ENCODE data around the gene SLC27A2.
"Not testable (repeated sequence)": the region's sequence is repeated elsewhere in the genome, so short reads cannot be mapped to it uniquely, and the experiment has no call there.

SLC27A2 gene

GRCh38 chr15:50168783-50169411 lies 13.1 kb upstream of the SLC27A2 start:
- peaks cover 5% of the 10 kb centered on the region for H3K36me3 Mint-ChIP-seq (ENCODE audit: insufficient read depth)
- no peaks in the 10 kb centered on the region for H3K4me1 Mint-ChIP-seq (ENCODE audit: low read depth in 2 of 2)
- no peaks in the 10 kb centered on the region for H3K9me3 Mint-ChIP-seq

GRCh38 chr15:50172360-50172895 lies 9.6 kb upstream of the SLC27A2 start:
- H3K4me1 Mint-ChIP-seq (ENCODE audit: low read depth in 2 of 2); H3K9me3 Mint-ChIP-seq; H3K4me3 Mint-ChIP-seq; ATAC-seq (replicated peaks); DNase-seq; H3K36me3 Mint-ChIP-seq (ENCODE audit: insufficient read depth); H3K27ac Mint-ChIP-seq: not testable (repeated sequence)
- peaks cover 14 to 27% of the 10 kb centered on the region in 2 donors for H3K27me3 Mint-ChIP-seq

More at GRCh38 chr15:50168783-50169411, 13.1 kb upstream of the SLC27A2 start:
- Mint-ChIP-seq H3K27me3 (peaks cover 31 to 47% of the 10 kb centered on the region in 2 donors), H3K4me3 (no peak overlapping the region), H3K27ac (no peak overlapping the region)
- ATAC-seq (replicated peaks) (no peak), DNase-seq (no peak)

- no peak overlapping the region for H3K4me3 Mint-ChIP-seq
- H3K36me3 Mint-ChIP-seq (ENCODE audit: insufficient read depth), result peaks cover 3% of the 10 kb centered on the region
- ATAC-seq (replicated peaks), result no peak
- H3K4me1 Mint-ChIP-seq (ENCODE audit: low read depth in 2 of 2), result peaks cover 0 to 4% of the 10 kb centered on the region in 2 donors
- H3K27ac Mint-ChIP-seq, result no peak overlapping the region
- DNase-seq, result no peak
- H3K27me3 Mint-ChIP-seq, result no peaks in the 10 kb centered on the region
- no peaks in the 10 kb centered on the region for H3K9me3 Mint-ChIP-seq
Observed at GRCh38 chr15:50176869-50177268, 5.1 kb upstream of the SLC27A2 start.

DNA sequence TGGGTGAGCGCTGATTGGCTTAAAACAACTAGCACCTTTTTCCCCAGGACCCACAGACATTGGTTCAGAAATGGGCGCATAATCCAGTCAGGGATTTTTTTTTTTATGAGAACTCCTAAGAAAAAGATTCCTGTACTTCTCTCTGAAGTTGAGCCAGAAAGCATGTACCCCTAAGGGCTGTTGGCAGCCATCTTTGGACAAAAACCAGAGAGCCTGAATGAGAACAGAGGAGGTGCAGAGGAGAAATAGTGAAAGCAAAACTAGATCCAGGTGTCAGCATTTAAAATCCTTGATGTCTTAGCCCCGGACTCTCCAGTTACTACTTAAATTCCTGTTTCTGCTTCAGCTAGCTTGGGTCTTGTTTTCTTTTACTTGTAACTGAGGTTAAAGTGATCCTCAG lies 1.9 kb upstream of the SLC27A2 start:
- peak overlapping the region in 1 of 2 donors; percentile 26 for H3K27ac Mint-ChIP-seq
- H3K27me3 Mint-ChIP-seq, result peaks cover 0 to 14% of the 10 kb centered on the region in 2 donors
- peaks cover 14 to 21% of the 10 kb centered on the region in 2 donors for H3K4me1 Mint-ChIP-seq (ENCODE audit: low read depth in 2 of 2)
- H3K4me3 Mint-ChIP-seq, result peak overlapping the region in 1 of 2 donors; percentile 26
- ATAC-seq (replicated peaks) (no peak), DNase-seq (no peak)
- H3K9me3 Mint-ChIP-seq, result no peaks in the 10 kb centered on the region
- no peaks in the 10 kb centered on the region for H3K36me3 Mint-ChIP-seq (ENCODE audit: insufficient read depth)

- H3K27me3 Mint-ChIP-seq, result peaks cover 0 to 14% of the 10 kb centered on the region in 2 donors
- H3K36me3 Mint-ChIP-seq (ENCODE audit: insufficient read depth), result no peaks in the 10 kb centered on the region
- no peak for ATAC-seq (replicated peaks)
- peak overlapping the region in 1 of 2 donors; percentile 26 for H3K4me3 Mint-ChIP-seq
- no peaks in the 10 kb centered on the region for H3K9me3 Mint-ChIP-seq
- H3K4me1 Mint-ChIP-seq (ENCODE audit: low read depth in 2 of 2), result peaks cover 14 to 21% of the 10 kb centered on the region in 2 donors
- DNase-seq, result no peak
- H3K27ac Mint-ChIP-seq, result peak overlapping the region in 1 of 2 donors; percentile 26
Observed at GRCh38 chr15:50180582-50180981, 1.4 kb upstream of the SLC27A2 start.

DNA sequence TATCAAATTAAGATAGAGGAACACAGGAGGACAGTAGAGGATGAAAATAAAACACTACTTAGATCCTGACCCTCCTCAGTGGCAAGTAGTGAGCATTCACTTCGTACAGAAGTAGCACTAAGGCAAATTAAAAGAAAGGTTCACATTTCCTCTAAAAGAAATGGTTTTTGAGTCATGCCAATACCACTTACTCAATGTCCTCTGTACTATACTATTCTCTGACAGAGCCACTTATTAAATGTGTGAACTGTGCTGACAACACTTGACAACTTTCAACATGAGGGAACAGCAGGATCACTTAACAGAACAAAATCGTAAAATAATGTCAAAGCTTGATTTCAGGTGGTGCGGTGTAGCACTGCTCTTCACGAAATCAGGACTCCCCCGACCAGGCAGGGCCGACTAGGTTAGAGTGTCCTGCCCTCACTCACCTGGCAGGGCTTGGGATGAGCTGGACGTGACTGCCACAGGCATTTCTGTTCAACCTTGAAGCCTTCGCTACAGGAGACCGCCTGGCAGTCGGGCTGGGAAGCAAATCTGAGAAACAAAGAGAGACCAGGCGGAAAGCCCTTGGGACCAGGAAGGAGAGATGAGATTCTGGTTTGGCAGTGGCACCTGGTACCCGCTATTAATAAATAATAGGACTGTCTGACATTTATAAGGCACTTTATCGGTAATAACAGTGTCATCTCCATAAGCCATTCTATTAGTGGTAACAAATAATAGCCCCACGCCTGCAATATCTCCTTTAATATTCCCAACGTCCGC lies 611 bp upstream of the SLC27A2 start:
- Mint-ChIP-seq H3K9me3 (no peaks in the 10 kb centered on the region), H3K36me3 (ENCODE audit: insufficient read depth) (no peaks in the 10 kb centered on the region), H3K27me3 (peaks cover 0 to 14% of the 10 kb centered on the region in 2 donors), H3K4me1 (ENCODE audit: low read depth in 2 of 2) (peaks cover 14 to 21% of the 10 kb centered on the region in 2 donors), H3K27ac (peak overlapping the region in 1 of 2 donors; percentile 86), H3K4me3 (peak overlapping the region; percentile 97 to 98)
- ATAC-seq (replicated peaks) (no peak), DNase-seq (no peak)

GRCh38 chr15:50182219-50183013 lies 420 bp downstream of the SLC27A2 start:
- ATAC-seq (replicated peaks) (peak; percentile 72), DNase-seq (peak; percentile 25 to 31 (median 30))
- H3K4me3 Mint-ChIP-seq, result peak overlapping the region; percentile 97 to 98
- no peaks in the 10 kb centered on the region for H3K36me3 Mint-ChIP-seq (ENCODE audit: insufficient read depth)
- H3K27ac Mint-ChIP-seq, result peak overlapping the region; percentile 76 to 86
- H3K27me3 Mint-ChIP-seq, result peaks cover 0 to 14% of the 10 kb centered on the region in 2 donors
- H3K9me3 Mint-ChIP-seq, result no peaks in the 10 kb centered on the region
- peaks cover 14 to 21% of the 10 kb centered on the region in 2 donors for H3K4me1 Mint-ChIP-seq (ENCODE audit: low read depth in 2 of 2)

- H3K4me3 Mint-ChIP-seq, result peak overlapping the region; percentile 97 to 98
- H3K27me3 Mint-ChIP-seq, result peaks cover 0 to 14% of the 10 kb centered on the region in 2 donors
- no peaks in the 10 kb centered on the region for H3K9me3 Mint-ChIP-seq
- DNase-seq (peak in 1 of 3 experiments; percentile 4), ATAC-seq (replicated peaks) (no peak)
- peaks cover 14 to 21% of the 10 kb centered on the region in 2 donors for H3K4me1 Mint-ChIP-seq (ENCODE audit: low read depth in 2 of 2)
- H3K27ac Mint-ChIP-seq, result peak overlapping the region in 1 of 2 donors; percentile 86
- no peaks in the 10 kb centered on the region for H3K36me3 Mint-ChIP-seq (ENCODE audit: insufficient read depth)
Observed at GRCh38 chr15:50183112-50183794, 1.3 kb downstream of the SLC27A2 start.

- ATAC-seq (replicated peaks) (no peak), DNase-seq (no peak)
- peaks cover 14 to 21% of the 10 kb centered on the region in 2 donors for H3K4me1 Mint-ChIP-seq (ENCODE audit: low read depth in 2 of 2)
- H3K4me3 Mint-ChIP-seq, result no peak overlapping the region
- no peak overlapping the region for H3K27ac Mint-ChIP-seq
- no peaks in the 10 kb centered on the region for H3K36me3 Mint-ChIP-seq (ENCODE audit: insufficient read depth)
- H3K9me3 Mint-ChIP-seq, result no peaks in the 10 kb centered on the region
- peaks cover 0 to 14% of the 10 kb centered on the region in 2 donors for H3K27me3 Mint-ChIP-seq
Observed at GRCh38 chr15:50184863-50185504, 3.0 kb downstream of the SLC27A2 start.

GRCh38 chr15:50186090-50186489 lies 4.1 kb downstream of the SLC27A2 start:
- H3K27ac Mint-ChIP-seq, result no peak overlapping the region
- no peaks in the 10 kb centered on the region for H3K36me3 Mint-ChIP-seq (ENCODE audit: insufficient read depth)
- DNase-seq, result no peak
- H3K27me3 Mint-ChIP-seq, result peaks cover 0 to 14% of the 10 kb centered on the region in 2 donors
- H3K9me3 Mint-ChIP-seq, result no peaks in the 10 kb centered on the region
- ATAC-seq (replicated peaks), result no peak
- H3K4me1 Mint-ChIP-seq (ENCODE audit: low read depth in 2 of 2), result peaks cover 14 to 18% of the 10 kb centered on the region in 2 donors
- no peak overlapping the region for H3K4me3 Mint-ChIP-seq

GRCh38 chr15:50186752-50187151 lies 4.8 kb downstream of the SLC27A2 start:
- Mint-ChIP-seq H3K27ac (no peak overlapping the region), H3K4me1 (ENCODE audit: low read depth in 2 of 2) (peaks cover 14 to 18% of the 10 kb centered on the region in 2 donors), H3K27me3 (peaks cover 0 to 14% of the 10 kb centered on the region in 2 donors), H3K36me3 (ENCODE audit: insufficient read depth) (no peaks in the 10 kb centered on the region), H3K4me3 (no peak overlapping the region), H3K9me3 (no peaks in the 10 kb centered on the region)
- DNase-seq (no peak), ATAC-seq (replicated peaks) (no peak)

DNA sequence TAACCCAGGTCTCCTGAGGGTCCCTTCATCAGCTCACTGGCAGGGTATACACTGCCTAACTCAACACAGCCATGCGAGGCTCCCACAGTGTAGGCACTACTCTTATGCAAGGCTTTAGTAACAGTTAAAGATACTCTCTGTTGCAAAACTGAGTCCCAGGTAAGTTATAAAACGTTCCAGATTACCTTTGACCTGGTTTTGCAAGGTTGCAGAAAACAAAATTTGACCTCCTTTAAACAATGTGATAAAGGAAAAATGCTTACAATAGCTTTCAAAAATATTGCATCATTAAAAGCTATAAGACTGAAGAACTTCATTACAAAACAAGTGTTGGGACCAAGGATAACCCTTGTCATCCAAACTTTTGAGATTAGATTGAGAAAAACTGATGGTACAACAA lies 5.5 kb downstream of the SLC27A2 start:
- Mint-ChIP-seq H3K36me3 (ENCODE audit: insufficient read depth) (no peaks in the 10 kb centered on the region), H3K9me3 (no peaks in the 10 kb centered on the region), H3K27ac (no peak overlapping the region), H3K4me1 (ENCODE audit: low read depth in 2 of 2) (peaks cover 12 to 15% of the 10 kb centered on the region in 2 donors), H3K27me3 (peaks cover 0 to 12% of the 10 kb centered on the region in 2 donors), H3K4me3 (no peak overlapping the region)
- ATAC-seq (replicated peaks) (no peak), DNase-seq (no peak)
